GM23248 (cell line): ENCODE data around the gene TREML4. TPM values are rescaled to one million over a fixed set of nuclear protein-coding genes. Genes with fewer than 3 reads are reported as not detected.

ENCODE experiments used
- DNase-seq: peaks from one replicate; pipeline ENCODE4 v3.0.0-alpha.2; 2015
- H2AFZ ChIP-seq: fragments of 200-600 bp; sonication (generic); 2 replicates; pipeline ENCODE4 v1.6.1; 2016; ENCODE audit warnings: antibody characterized with exemption
- H3F3A ChIP-seq: fragments of 200-600 bp; sonication (generic); 2 replicates; pipeline ENCODE4 v1.6.1; 2016; ENCODE audit warnings: mild to moderate bottlenecking, antibody characterized with exemption, mixed run types; ENCODE audit not compliant: insufficient read depth
- H3K27ac ChIP-seq: fragments of 200-600 bp; sonication (generic); 2 replicates; pipeline ENCODE4 v1.5.1; 2016; ENCODE audit warnings: mild to moderate bottlenecking
- H3K27me3 ChIP-seq: fragments of 200-600 bp; sonication (generic); replicated peaks from 2 replicates; pipeline ENCODE4 v1.6.1; 2016; ENCODE audit warnings: mild to moderate bottlenecking; ENCODE audit not compliant: insufficient read depth
- H3K36me3 ChIP-seq: fragments of 200-600 bp; sonication (generic); 2 replicates; pipeline ENCODE4 v1.6.1; 2016; ENCODE audit warnings: low read depth, mild to moderate bottlenecking
- H3K4me1 ChIP-seq: fragments of 200-600 bp; sonication (generic); 2 replicates; pipeline ENCODE4 v1.6.1; 2016; ENCODE audit warnings: mild to moderate bottlenecking; ENCODE audit not compliant: insufficient read depth
- H3K4me2 ChIP-seq: fragments of 200-600 bp; sonication (generic); one replicate; pipeline ENCODE4 v1.6.1; 2016; ENCODE audit warnings: mild to moderate bottlenecking; ENCODE audit not compliant: unreplicated experiment
- H3K4me3 ChIP-seq: fragments of 200-600 bp; sonication (generic); 2 replicates; pipeline ENCODE4 v1.5.1; 2016; ENCODE audit warnings: mild to moderate bottlenecking
- H3K79me2 ChIP-seq: fragments of 200-600 bp; sonication (generic); 2 replicates; pipeline ENCODE4 v1.6.1; 2016; ENCODE audit warnings: mild to moderate bottlenecking; ENCODE audit not compliant: insufficient read depth
- H3K9ac ChIP-seq: fragments of 200-600 bp; sonication (generic); 2 replicates; pipeline ENCODE4 v1.6.1; 2016; ENCODE audit warnings: mild to moderate bottlenecking
- H3K9me2 ChIP-seq: fragments of 200-600 bp; sonication (generic); 2 replicates; pipeline ENCODE4 v1.6.1; 2016; ENCODE audit warnings: mixed run types, mild to moderate bottlenecking, moderate library complexity; ENCODE audit not compliant: insufficient read depth
- H3K9me3 ChIP-seq: fragments of 200-600 bp; sonication (generic); one replicate; pipeline ENCODE4 v1.6.1; 2017; ENCODE audit warnings: low read depth
- H4K20me1 ChIP-seq: fragments of 200-600 bp; sonication (generic); 2 replicates; pipeline ENCODE4 v1.6.0; 2016; ENCODE audit not compliant: insufficient read depth
- EZH2 ChIP-seq: fragments of 200-600 bp; sonication (generic); IDR thresholded peaks from 2 replicates; pipeline ENCODE4 v1.6.1; 2018; ENCODE audit warnings: antibody characterized with exemption, mild to moderate bottlenecking; ENCODE audit not compliant: insufficient read depth, poor library complexity, severe bottlenecking
- EZH2phosphoT487 ChIP-seq: fragments of 200-600 bp; sonication (generic); IDR thresholded peaks from 2 replicates; pipeline ENCODE4 v1.6.1; 2018; ENCODE audit warnings: antibody characterized with exemption, moderate library complexity, mild to moderate bottlenecking, low read depth; ENCODE audit not compliant: insufficient read depth
- WGBS, 2 experiments: methylation state at CpG; one replicate each; pipeline ENCODE4 v1.1.6; 2015 to 2017; ENCODE audit warnings: low lambda C conversion rate in 2 of 2, low coverage in 1 of 2; ENCODE audit errors: missing lambda C conversion rate in 2 of 2; 5-methylcytosine and 5-hydroxymethylcytosine counted together
- in situ Hi-C: fragments of 300-500 bp; cut with MboI; formaldehyde crosslinking; loops from 2 replicates; pipeline ENCODE4 v1.15.0; 2020
- polyA plus RNA-seq: library from polyadenylated mRNA; unstranded; fragments of >200 nt; fragmentation: Nextera tagmentation; extraction: Ambion mirVana; gene quantifications from 2 replicates; pipeline ENCODE4 v1.2.1, GENCODE V29; 2016
- total RNA-seq: library from RNA; depleted of rRNA; stranded (reverse); fragments of >200 nt; shearing (Covaris generic); gene quantifications from 2 replicates; pipeline ENCODE4 v1.2.3, GENCODE V29; 2014

TREML4 gene
- total and polyA plus RNA-seq, 2 experiments from 2014 or later: not detected

GRCh38 chr6:41269716-41270115 lies 41.6 kb downstream of the TREML4 start:
- no peaks in the 10 kb centered on the region for H3K4me1 ChIP-seq
- no peaks in the 10 kb centered on the region for H4K20me1 ChIP-seq
- no peak overlapping the region for H3K9ac ChIP-seq
- H3K27me3 ChIP-seq: no peaks in the 10 kb centered on the region
- no peaks in the 10 kb centered on the region for H3K79me2 ChIP-seq
- H3K9me2 ChIP-seq: no peaks in the 10 kb centered on the region
- TF ChIP-seq EZH2phosphoT487: no peak
- no peak for TF ChIP-seq EZH2
- no peaks in the 10 kb centered on the region for H3K36me3 ChIP-seq
- H3F3A ChIP-seq: no peaks in the 10 kb centered on the region
- DNase-seq: no peak
- H3K9me3 ChIP-seq: no peaks in the 10 kb centered on the region
- WGBS, 2 experiments: 34% methylated on average over 4 of the region's 4 CpGs
- in situ Hi-C loops: no loop called here
- no peak overlapping the region for H3K4me3 ChIP-seq
- no peak overlapping the region for H3K4me2 ChIP-seq
- no peak overlapping the region for H3K27ac ChIP-seq
- no peak overlapping the region for H2AFZ ChIP-seq

- H3K9me2 ChIP-seq: no peaks in the 10 kb centered on the region
- DNase-seq: no peak
- H4K20me1 ChIP-seq: no peaks in the 10 kb centered on the region
- 0 out of 2 replicates have a peak, but pooled peaks cover 4% of the 10 kb centered on the region for H3K27me3 ChIP-seq
- WGBS, 2 experiments: 15 to 22% methylated on average over 7 of the region's 7 CpGs
- no peak overlapping the region for H3K9ac ChIP-seq
- H3F3A ChIP-seq: no peaks in the 10 kb centered on the region
- H3K36me3 ChIP-seq: no peaks in the 10 kb centered on the region
- H3K4me2 ChIP-seq: no peak overlapping the region
- H3K27ac ChIP-seq: no peak overlapping the region
- H3K9me3 ChIP-seq: no peaks in the 10 kb centered on the region
- in situ Hi-C loops: no loop called here
- no peak overlapping the region for H3K4me3 ChIP-seq
- TF ChIP-seq EZH2 (no peak), EZH2phosphoT487 (no peak)
- H2AFZ ChIP-seq: no peak overlapping the region
- no peaks in the 10 kb centered on the region for H3K79me2 ChIP-seq
- H3K4me1 ChIP-seq: no peaks in the 10 kb centered on the region
These were observed 43.8 kb downstream of the TREML4 start for GRCh38 chr6:41271901-41272395.

- Histone ChIP-seq H3K36me3 (no peaks in the 10 kb centered on the region), H3K79me2 (no peaks in the 10 kb centered on the region), H3K4me3 (no peak overlapping the region), H3K9me2 (no peaks in the 10 kb centered on the region), H3F3A (no peaks in the 10 kb centered on the region), H3K27ac (no peak overlapping the region), H4K20me1 (no peaks in the 10 kb centered on the region), H3K4me1 (no peaks in the 10 kb centered on the region), H3K9me3 (no peaks in the 10 kb centered on the region), H3K9ac (no peak overlapping the region), H2AFZ (no peak overlapping the region), H3K4me2 (no peak overlapping the region), H3K27me3 (peaks cover 4% of the 10 kb centered on the region; the same call in 1 of the 2 replicates)
- in situ Hi-C loops: no loop called here
- no peak for DNase-seq
- WGBS, 2 experiments: 67 to 74% methylated on average over 5 of the region's 5 CpGs
- TF ChIP-seq EZH2phosphoT487 (no peak), EZH2 (no peak)
These were observed 44.6 kb downstream of the TREML4 start for GRCh38 chr6:41272591-41273240.

- no peaks in the 10 kb centered on the region for H3K79me2 ChIP-seq
- no peak overlapping the region for H3K27ac ChIP-seq
- H4K20me1 ChIP-seq: no peaks in the 10 kb centered on the region
- H3K4me1 ChIP-seq: no peaks in the 10 kb centered on the region
- TF ChIP-seq EZH2phosphoT487 (no peak), EZH2 (no peak)
- in situ Hi-C loops: no loop called here
- H3K9ac ChIP-seq: no peak overlapping the region
- no peaks in the 10 kb centered on the region for H3K9me2 ChIP-seq
- no peak overlapping the region for H2AFZ ChIP-seq
- H3K4me3 ChIP-seq: no peak overlapping the region
- H3K27me3 ChIP-seq: peaks cover 4% of the 10 kb centered on the region; the same call in 1 of the 2 replicates
- no peaks in the 10 kb centered on the region for H3K9me3 ChIP-seq
- H3K4me2 ChIP-seq: no peak overlapping the region
- no peak for DNase-seq
- H3F3A ChIP-seq: no peaks in the 10 kb centered on the region
- 38 to 41% methylated on average over 4 to 5 of the region's 5 CpGs for WGBS, 2 experiments
- no peaks in the 10 kb centered on the region for H3K36me3 ChIP-seq
These were observed 45.6 kb downstream of the TREML4 start for GRCh38 chr6:41273714-41274113.

GRCh38 chr6:41274256-41274655 lies 46.1 kb downstream of the TREML4 start:
- H3K4me2 ChIP-seq: no peak overlapping the region
- H3F3A ChIP-seq: no peaks in the 10 kb centered on the region
- H3K27me3 ChIP-seq: peaks cover 4% of the 10 kb centered on the region; the same call in 1 of the 2 replicates
- H4K20me1 ChIP-seq: no peaks in the 10 kb centered on the region
- DNase-seq: no peak
- H3K36me3 ChIP-seq: no peaks in the 10 kb centered on the region
- no peaks in the 10 kb centered on the region for H3K4me1 ChIP-seq
- TF ChIP-seq EZH2phosphoT487: no peak
- no peak for TF ChIP-seq EZH2
- 72 to 89% methylated on average over 2 of the region's 2 CpGs for WGBS, 2 experiments
- in situ Hi-C loops: no loop called here
- H2AFZ ChIP-seq: no peak overlapping the region
- no peaks in the 10 kb centered on the region for H3K9me2 ChIP-seq
- H3K9ac ChIP-seq: no peak overlapping the region
- H3K27ac ChIP-seq: no peak overlapping the region
- H3K4me3 ChIP-seq: no peak overlapping the region
- no peaks in the 10 kb centered on the region for H3K9me3 ChIP-seq
- H3K79me2 ChIP-seq: no peaks in the 10 kb centered on the region
